Smooth muscle cell (in vitro differentiated cells): Measurements from ENCODE around the gene GARNL3. TPM values are rescaled to one million over a fixed set of nuclear protein-coding genes. Genes with fewer than 3 reads are reported as not detected.

Source experiments
- DNase-seq: peaks from one replicate; lab custom pipeline; 2025; ENCODE audit not compliant: unreplicated experiment; lab: John Stamatoyannopoulos, UW
- H2AFZ ChIP-seq: fragments of 200-600 bp; sonication (generic); 2 replicates; pipeline ENCODE4 v1.6.0; 2016; ENCODE audit warnings: antibody characterized with exemption, low read depth, mild to moderate bottlenecking
- H3F3A ChIP-seq: fragments of 200-600 bp; sonication (generic); 2 replicates; pipeline ENCODE4 v1.6.0; 2017; ENCODE audit warnings: antibody characterized with exemption, low read depth
- H3K27ac ChIP-seq: fragments of 200-600 bp; sonication (generic); 2 replicates; pipeline ENCODE4 v1.5.1; 2016; ENCODE audit warnings: low read depth, mild to moderate bottlenecking
- H3K27me3 ChIP-seq: fragments of 200-600 bp; sonication (generic); 2 replicates; pipeline ENCODE4 v1.6.1; 2016; ENCODE audit warnings: low read depth, mild to moderate bottlenecking
- H3K36me3 ChIP-seq: fragments of 200-600 bp; sonication (generic); 2 replicates; pipeline ENCODE4 v1.5.1; 2016; ENCODE audit warnings: low read depth
- H3K4me1 ChIP-seq: fragments of 200-600 bp; sonication (generic); 2 replicates; pipeline ENCODE4 v1.5.1; 2016; ENCODE audit warnings: low read depth
- H3K4me2 ChIP-seq: fragments of 200-600 bp; sonication (generic); 2 replicates; pipeline ENCODE4 v1.6.0; 2016; ENCODE audit warnings: mild to moderate bottlenecking
- H3K4me3 ChIP-seq: fragments of 200-600 bp; sonication (generic); 2 replicates; pipeline ENCODE4 v1.5.1; 2016; ENCODE audit warnings: mild to moderate bottlenecking
- H3K79me2 ChIP-seq: fragments of 200-600 bp; sonication (generic); 2 replicates; pipeline ENCODE4 v1.6.0; 2016; ENCODE audit warnings: low read depth, mild to moderate bottlenecking
- H3K9ac ChIP-seq: fragments of 200-600 bp; sonication (generic); 2 replicates; pipeline ENCODE4 v1.6.0; 2016; ENCODE audit warnings: low read depth
- H3K9me3 ChIP-seq: fragments of 200-600 bp; sonication (generic); replicated peaks from 2 replicates; pipeline ENCODE4 v1.5.1; 2016; ENCODE audit warnings: low read depth
- H4K20me1 ChIP-seq: fragments of 200-600 bp; sonication (generic); 2 replicates; pipeline ENCODE4 v1.6.0; 2016; ENCODE audit warnings: low read depth
- CTCF ChIP-seq: fragments of 200-600 bp; sonication (generic); IDR thresholded peaks from 2 replicates; pipeline ENCODE4 v1.5.1; 2017; ENCODE audit warnings: borderline replicate concordance, mild to moderate bottlenecking, antibody characterized with exemption; ENCODE audit not compliant: insufficient read depth, poor library complexity, severe bottlenecking
- WGBS: methylation state at CpG from one replicate; pipeline ENCODE4 v1.1.7; 2016; ENCODE audit warnings: low lambda C conversion rate; 5-methylcytosine and 5-hydroxymethylcytosine counted together
- polyA plus RNA-seq: library from polyadenylated mRNA; unstranded; fragments of >200 nt; fragmentation: Nextera tagmentation; extraction: Ambion mirVana; gene quantifications from 2 replicates; pipeline ENCODE4 v1.2.1, GENCODE V29; 2016
- total RNA-seq: library from RNA; depleted of rRNA; stranded (reverse); fragments of >200 nt; gene quantifications from 2 replicates; pipeline ENCODE4 v1.2.3, GENCODE V29; 2014

The GARNL3 gene
- total and polyA plus RNA-seq, 2 experiments from 2014 or later = 4.7 to 18.5 TPM

- H3K79me2 ChIP-seq = no peaks in the 10 kb centered on the region
- no peak overlapping the region for H3K4me2 ChIP-seq
- no peak overlapping the region for H3K4me3 ChIP-seq
- H3K4me1 ChIP-seq = no peaks in the 10 kb centered on the region
- H3K9ac ChIP-seq = no peak overlapping the region
- no peaks in the 10 kb centered on the region for H3K9me3 ChIP-seq
- H3K36me3 ChIP-seq = no peaks in the 10 kb centered on the region
- H4K20me1 ChIP-seq = peaks cover 4% of the 10 kb centered on the region
- no peak for TF ChIP-seq CTCF
- 97% methylated on average over 20 of the region's 20 CpGs for WGBS
- H3K27ac ChIP-seq = no peak overlapping the region
- no peaks in the 10 kb centered on the region for H3F3A ChIP-seq
- H2AFZ ChIP-seq = no peak overlapping the region
- DNase-seq = no peak
- no peaks in the 10 kb centered on the region for H3K27me3 ChIP-seq
Measured at GRCh38 chr9:127405344-127406125, 141.0 kb downstream of the GARNL3 start.

GRCh38 chr9:127406799-127407491, 142.4 kb downstream of the GARNL3 start:
- no peaks in the 10 kb centered on the region for H3F3A ChIP-seq

GRCh38 chr9:127407492-127407843, 142.9 kb downstream of the GARNL3 start:
- 90% methylated on average over 6 of the region's 6 CpGs for WGBS
- no peaks in the 10 kb centered on the region for H3K79me2 ChIP-seq

More at GRCh38 chr9:127406799-127407491, 142.4 kb downstream of the GARNL3 start:
- no peak for DNase-seq
- no peaks in the 10 kb centered on the region for H3K9me3 ChIP-seq
- H3K9ac ChIP-seq = no peak overlapping the region
- no peaks in the 10 kb centered on the region for H3K4me1 ChIP-seq
- H3K27ac ChIP-seq = no peak overlapping the region
- no peaks in the 10 kb centered on the region for H3K27me3 ChIP-seq
- no peak overlapping the region for H2AFZ ChIP-seq
- no peaks in the 10 kb centered on the region for H3K79me2 ChIP-seq
- H3K36me3 ChIP-seq = no peaks in the 10 kb centered on the region
- 79% methylated on average over 13 of the region's 13 CpGs for WGBS
- no peaks in the 10 kb centered on the region for H4K20me1 ChIP-seq
- TF ChIP-seq CTCF = no peak
- no peak overlapping the region for H3K4me2 ChIP-seq
- H3K4me3 ChIP-seq = no peak overlapping the region

More at GRCh38 chr9:127407492-127407843, 142.9 kb downstream of the GARNL3 start:
- Histone ChIP-seq H3K4me3 (no peak overlapping the region), H3K4me1 (no peaks in the 10 kb centered on the region), H4K20me1 (no peaks in the 10 kb centered on the region), H3K4me2 (no peak overlapping the region), H3K36me3 (no peaks in the 10 kb centered on the region), H3F3A (no peaks in the 10 kb centered on the region), H3K9me3 (no peaks in the 10 kb centered on the region), H3K27ac (no peak overlapping the region), H3K27me3 (no peaks in the 10 kb centered on the region), H2AFZ (no peak overlapping the region), H3K9ac (no peak overlapping the region)
- no peak for DNase-seq
- no peak for TF ChIP-seq CTCF
